Measurements from ENCODE around the gene POLD1.
"Not testable (repeated sequence)": the region's sequence is repeated elsewhere in the genome, so short reads cannot be mapped to it uniquely, and the experiment has no call there.

Gene POLD1

GRCh38 chr19:50383852-50384684, at the start of gene POLD1:
TSS of gene POLD1 (plus strand) at chr19:50384347. CDS start at chr19:50398852, 14,505 bp downstream.
- peak; percentile 99 for DNase-seq

GRCh38 chr19:50334741-50335421, 49.3 kb upstream of the POLD1 start:
- DNase-seq = no peak

- not testable (repeated sequence) for DNase-seq
Measured at GRCh38 chr19:50337031-50337430, 47.1 kb upstream of the POLD1 start.

GRCh38 chr19:50340331-50340730, 43.8 kb upstream of the POLD1 start:
- DNase-seq = no peak

- no peak for DNase-seq
Measured at GRCh38 chr19:50341091-50341564, 43.0 kb upstream of the POLD1 start.

- DNase-seq = no peak
Measured at GRCh38 chr19:50344661-50345318, 39.4 kb upstream of the POLD1 start.

GRCh38 chr19:50347089-50347581, 37.0 kb upstream of the POLD1 start:
- not testable (repeated sequence) for DNase-seq

- no peak for DNase-seq
Measured at GRCh38 chr19:50349277-50350057, 34.7 kb upstream of the POLD1 start.

GRCh38 chr19:50352242-50352641, 31.9 kb upstream of the POLD1 start:
- no peak for DNase-seq

- not testable (repeated sequence) for DNase-seq
Measured at GRCh38 chr19:50353487-50353880, 30.7 kb upstream of the POLD1 start.

- no peak for DNase-seq
Measured at GRCh38 chr19:50356691-50357177, 27.4 kb upstream of the POLD1 start.

GRCh38 chr19:50357178-50358100, 26.7 kb upstream of the POLD1 start:
- DNase-seq = peak; percentile 91

- peak; percentile 89 for DNase-seq
Measured at GRCh38 chr19:50358483-50359327, 25.4 kb upstream of the POLD1 start.

GRCh38 chr19:50359328-50359818, 24.8 kb upstream of the POLD1 start:
- DNase-seq = no peak

- peak; percentile 35 for DNase-seq
Measured at GRCh38 chr19:50361290-50362029, 22.7 kb upstream of the POLD1 start.

GRCh38 chr19:50362030-50362412, 22.1 kb upstream of the POLD1 start:
- no peak for DNase-seq

- DNase-seq = no peak
Measured at GRCh38 chr19:50362656-50363424, 21.3 kb upstream of the POLD1 start.

Data from CD4-positive, alpha-beta T cell treated with Interleukin-12 subunit alpha and Interleukin-12 subunit beta, for 1 hour (primary cell).